ENCODE data around the gene SLC25A5. TPM values are rescaled to one million over a fixed set of nuclear protein-coding genes. Genes with fewer than 3 reads are reported as not detected.
A peak's percentile ranks its signal among the peaks of the same experiment; 100 is the strongest.
"Not testable (repeated sequence)": the region's sequence is repeated elsewhere in the genome, so short reads cannot be mapped to it uniquely, and the experiment has no call there.

SLC25A5 gene
- total RNA-seq, 1 experiment from 2014 or later, result 224 TPM

- H3K9me3 ChIP-seq (replicated peaks), result no peaks in the 10 kb centered on the region
- H3K27ac ChIP-seq, result peak overlapping the region; percentile 73
- peaks cover 18% of the 10 kb centered on the region for H3K4me1 ChIP-seq (replicated peaks)
- H3K4me3 ChIP-seq, result no peak overlapping the region
- no peaks in the 10 kb centered on the region for H3K36me3 ChIP-seq
- no peaks in the 10 kb centered on the region for H3K27me3 ChIP-seq (replicated peaks)
- no peak for DNase-seq (ENCODE audit: low read depth in 1 of 2, low spot score in 2 of 2)
These were observed 34.7 kb downstream of the SLC25A5 start for GRCh38 chrX:119502727-119503483.

GRCh38 chrX:119503484-119503861 is 35.2 kb downstream of the SLC25A5 start:
- no peak overlapping the region for H3K4me3 ChIP-seq
- peak overlapping the region; percentile 73 for H3K27ac ChIP-seq
- no peaks in the 10 kb centered on the region for H3K27me3 ChIP-seq (replicated peaks)
- peaks cover 18% of the 10 kb centered on the region for H3K4me1 ChIP-seq (replicated peaks)
- H3K9me3 ChIP-seq (replicated peaks), result no peaks in the 10 kb centered on the region
- H3K36me3 ChIP-seq, result no peaks in the 10 kb centered on the region
- peak; percentile 52 to 74 for DNase-seq (ENCODE audit: low read depth in 1 of 2, low spot score in 2 of 2)

DNA sequence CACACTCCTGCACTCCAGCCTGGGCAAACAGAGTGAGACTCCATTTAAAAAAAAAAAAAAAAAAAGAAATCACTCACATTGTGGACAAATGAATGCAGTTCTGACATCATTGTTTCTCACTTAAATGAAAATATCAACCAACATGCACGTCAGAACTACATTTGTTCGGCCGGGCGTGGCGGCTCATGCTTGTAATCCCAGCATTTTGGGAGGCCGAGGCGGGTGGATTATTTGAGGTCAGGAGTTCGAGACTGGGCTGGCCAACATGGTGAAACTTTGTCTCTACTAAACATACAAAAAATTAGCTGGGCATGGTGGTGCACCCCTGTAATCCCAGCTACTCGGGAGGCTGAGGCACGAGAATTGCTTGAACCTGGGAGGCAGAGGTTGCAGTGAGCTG is 36.9 kb downstream of the SLC25A5 start:
- H3K4me3 ChIP-seq; H3K27ac ChIP-seq; H3K27me3 ChIP-seq (replicated peaks): not testable (repeated sequence)

DNA sequence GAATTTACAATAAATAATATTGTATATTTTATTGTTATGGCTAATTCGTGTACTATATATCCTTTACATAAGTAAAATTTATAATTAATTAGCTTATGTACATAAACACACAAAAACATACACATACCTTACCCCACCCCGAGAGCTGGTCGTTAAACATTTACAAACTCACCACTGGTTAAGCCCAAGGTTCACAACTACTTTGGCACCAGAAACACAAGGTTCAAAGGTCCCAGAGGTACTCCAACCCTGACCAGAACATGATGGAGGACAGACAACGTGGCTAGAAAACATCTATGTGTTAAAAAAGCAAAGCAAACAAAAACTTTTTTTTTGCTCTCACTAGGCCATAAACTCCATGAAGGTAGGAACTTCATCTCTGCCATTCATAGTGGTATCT is 37.7 kb downstream of the SLC25A5 start:
- no peak for DNase-seq (ENCODE audit: low read depth in 1 of 2, low spot score in 2 of 2)
- Histone ChIP-seq H3K27me3 (replicated peaks) (no peaks in the 10 kb centered on the region), H3K4me3 (no peak overlapping the region), H3K36me3 (no peaks in the 10 kb centered on the region), H3K9me3 (replicated peaks) (no peaks in the 10 kb centered on the region), H3K4me1 (replicated peaks) (peaks cover 23% of the 10 kb centered on the region), H3K27ac (no peak overlapping the region)

More for the DNA sequence above, 36.9 kb downstream of the SLC25A5 start:
- not testable (repeated sequence) for H3K9me3 ChIP-seq (replicated peaks); H3K36me3 ChIP-seq; DNase-seq (ENCODE audit: low read depth in 1 of 2, low spot score in 2 of 2)
- H3K4me1 ChIP-seq (replicated peaks), result peaks cover 23% of the 10 kb centered on the region

- peaks cover 21% of the 10 kb centered on the region for H3K4me1 ChIP-seq (replicated peaks)
- H3K27me3 ChIP-seq (replicated peaks), result no peaks in the 10 kb centered on the region
- H3K4me3 ChIP-seq, result no peak overlapping the region
- H3K9me3 ChIP-seq (replicated peaks), result no peaks in the 10 kb centered on the region
- no peak overlapping the region for H3K27ac ChIP-seq
- no peaks in the 10 kb centered on the region for H3K36me3 ChIP-seq
- no peak for DNase-seq (ENCODE audit: low read depth in 1 of 2, low spot score in 2 of 2)
These were observed 39.0 kb downstream of the SLC25A5 start for GRCh38 chrX:119507206-119507605.

DNA sequence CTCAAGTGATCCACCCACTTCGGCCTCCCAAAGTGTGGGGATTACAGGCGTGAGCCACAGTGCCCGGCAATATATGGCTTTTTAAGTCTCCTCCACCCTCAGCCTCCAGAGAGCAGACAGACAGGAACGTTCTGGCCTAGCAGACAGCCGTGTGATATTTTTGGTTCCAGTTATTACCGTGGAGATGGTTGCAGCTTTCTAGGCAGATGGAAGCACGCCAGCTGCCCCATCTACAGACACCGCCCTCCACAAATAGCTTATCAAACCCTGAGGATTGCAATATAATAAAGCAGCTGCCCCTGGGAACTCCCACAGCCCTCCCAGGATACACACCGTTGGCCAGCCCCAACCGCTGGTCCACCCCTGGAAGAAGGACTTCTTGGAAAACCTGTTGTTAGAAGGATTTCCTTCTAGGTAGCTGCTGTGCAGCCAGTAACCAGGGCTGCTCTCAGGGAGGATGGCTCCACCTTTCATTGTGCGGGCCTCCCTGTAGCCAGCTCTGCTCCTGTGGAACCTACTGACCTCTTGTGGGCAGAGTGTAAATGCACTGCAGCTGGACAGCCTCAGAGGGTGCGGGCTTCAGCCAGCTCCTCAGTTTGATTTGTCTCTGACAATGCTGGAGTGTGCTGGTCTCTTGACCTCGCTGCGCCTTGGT is 44.0 kb downstream of the SLC25A5 start:
- H3K9me3 ChIP-seq (replicated peaks), result no peaks in the 10 kb centered on the region
- H3K27ac ChIP-seq, result no peak overlapping the region
- H3K27me3 ChIP-seq (replicated peaks), result no peaks in the 10 kb centered on the region
- no peaks in the 10 kb centered on the region for H3K36me3 ChIP-seq
- H3K4me1 ChIP-seq (replicated peaks), result peaks cover 4% of the 10 kb centered on the region; the same call in 1 of the 2 replicates
- H3K4me3 ChIP-seq, result no peak overlapping the region
- DNase-seq (ENCODE audit: low read depth in 1 of 2, low spot score in 2 of 2), result peak; percentile 34 to 58

DNA sequence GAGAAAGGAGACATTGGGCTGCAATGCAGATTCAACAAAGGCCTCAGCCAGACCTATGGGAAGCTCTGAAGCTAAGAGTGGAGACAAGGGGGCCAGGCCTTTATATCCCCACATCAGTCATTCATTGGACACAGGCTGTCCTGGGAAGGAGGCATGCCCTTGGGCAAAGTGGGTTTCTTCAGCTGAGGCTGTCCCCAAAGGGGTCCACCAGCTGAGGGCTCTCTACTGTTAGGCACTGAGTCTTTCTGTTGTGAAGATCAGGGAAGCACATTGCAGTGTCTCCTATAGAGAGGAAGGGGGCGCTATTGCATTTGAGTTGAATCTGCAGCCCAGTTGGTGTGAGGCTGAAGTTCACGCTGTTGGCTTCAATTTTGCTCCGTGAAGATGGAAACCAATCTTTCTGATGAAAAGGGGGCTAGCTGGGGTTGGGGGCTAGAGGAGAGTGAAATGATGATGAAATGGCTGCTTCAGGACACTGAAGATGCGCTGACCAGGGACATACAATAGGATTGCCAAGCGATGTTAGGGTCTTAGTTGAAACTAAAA is 48.0 kb downstream of the SLC25A5 start:
- DNase-seq (ENCODE audit: low read depth in 1 of 2, low spot score in 2 of 2), result peak; percentile 44 to 62
- no peak overlapping the region for H3K4me3 ChIP-seq

DNA sequence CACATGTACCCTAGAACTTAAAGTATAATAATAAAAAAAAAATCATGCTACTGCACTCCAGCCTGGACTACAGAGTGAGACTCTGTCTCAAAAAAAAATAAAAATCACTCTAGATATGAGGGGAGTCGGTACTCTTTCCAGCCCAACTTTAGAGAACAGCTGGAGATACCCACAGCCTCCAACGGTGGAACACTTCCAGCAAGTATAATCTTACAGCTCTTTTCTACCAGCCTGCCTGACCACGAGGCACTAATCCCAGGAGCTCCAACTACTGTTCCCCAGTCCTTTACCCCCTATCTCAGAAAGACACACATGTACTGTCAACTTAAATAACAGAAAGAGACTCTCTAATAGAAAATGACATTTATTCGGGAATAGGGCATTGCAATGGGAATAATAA is 50.1 kb downstream of the SLC25A5 start:
- Histone ChIP-seq H3K27ac (no peak overlapping the region), H3K27me3 (replicated peaks) (no peaks in the 10 kb centered on the region), H3K36me3 (no peaks in the 10 kb centered on the region), H3K4me3 (no peak overlapping the region), H3K9me3 (replicated peaks) (no peaks in the 10 kb centered on the region), H3K4me1 (replicated peaks) (no peaks in the 10 kb centered on the region)
- no peak for DNase-seq (ENCODE audit: low read depth in 1 of 2, low spot score in 2 of 2)

More for the DNA sequence above, 48.0 kb downstream of the SLC25A5 start:
- no peaks in the 10 kb centered on the region for H3K36me3 ChIP-seq
- no peaks in the 10 kb centered on the region for H3K27me3 ChIP-seq (replicated peaks)
- no peaks in the 10 kb centered on the region for H3K4me1 ChIP-seq (replicated peaks)
- no peaks in the 10 kb centered on the region for H3K9me3 ChIP-seq (replicated peaks)
- no peak overlapping the region for H3K27ac ChIP-seq

Other genes starting within 250 kb of the SLC25A5 start
- gene PGRMC1, start 232.2 kb upstream of the SLC25A5 start, total RNA-seq (2014; rRNA removed; shearing (Covaris generic)), result 143 and 174 TPM in 2 replicates
- 18.0 and 31.5 TPM in 2 replicates for gene SLC25A43, start 69.1 kb upstream of the SLC25A5 start, total RNA-seq (2014; rRNA removed; shearing (Covaris generic))
- gene STEEP1, start 97.0 kb downstream of the SLC25A5 start, total RNA-seq (2014; rRNA removed; shearing (Covaris generic)), result 58.1 and 68.8 TPM in 2 replicates
- gene UBE2A, start 106.1 kb downstream of the SLC25A5 start, total RNA-seq (2014; rRNA removed; shearing (Covaris generic)), result 46.0 and 60.0 TPM in 2 replicates
- gene NKRF, start 138.0 kb downstream of the SLC25A5 start, total RNA-seq (2014; rRNA removed; shearing (Covaris generic)), result 3.1 and 4.7 TPM in 2 replicates
- gene SEPTIN6, start 224.7 kb downstream of the SLC25A5 start, total RNA-seq (2014; rRNA removed; shearing (Covaris generic)), result 12.9 and 21.2 TPM in 2 replicates

Measured in SJSA1 (cell line).